Lower lobe of right lung (tissue), 2 donors: ENCODE data around the gene GAB3. TPM values are rescaled to one million over a fixed set of nuclear protein-coding genes. Genes with fewer than 3 reads are reported as not detected.

Source experiments
- ATAC-seq, 2 donors: fragments of 200-7000 bp; cut with Tn5 transposase; one replicate each; pipeline ENCODE4 v1.9.1; 2020 to 2022; ENCODE audit warnings: mild to moderate bottlenecking in 2 of 2, moderate library complexity in 2 of 2
- DNase-seq: peaks from one replicate; pipeline ENCODE4 v3.0.0-alpha.2; 2020
- H3K27ac ChIP-seq: fragments of 200-600 bp; one replicate; pipeline ENCODE4 v1.8.0; 2022
- H3K27me3 ChIP-seq: fragments of 200-600 bp; one replicate; pipeline ENCODE4 v1.8.0; 2022; ENCODE audit warnings: low read depth
- H3K36me3 ChIP-seq: fragments of 200-600 bp; one replicate; pipeline ENCODE4 v1.8.0; 2022; ENCODE audit warnings: mild to moderate bottlenecking
- H3K4me1 ChIP-seq: fragments of 200-600 bp; one replicate; pipeline ENCODE4 v1.8.0; 2022
- H3K4me3 ChIP-seq: fragments of 200-600 bp; one replicate; pipeline ENCODE4 v1.8.0; 2022; ENCODE audit warnings: mild to moderate bottlenecking
- H3K9me3 ChIP-seq: fragments of 200-600 bp; one replicate; pipeline ENCODE4 v1.8.0; 2022
- CTCF ChIP-seq: fragments of 200-600 bp; IDR thresholded peaks from one replicate; pipeline ENCODE4 v1.8.0; 2022; ENCODE audit warnings: antibody characterized with exemption, mild to moderate bottlenecking
- intact Hi-C: fragments of 100-400 bp; cut with DNase I; formaldehyde crosslinking; loops from one replicate; pipeline ENCODE4 v1.11.0; 2022
- total RNA-seq: library from RNA; stranded (reverse); fragmentation: NEBNext Ultra II Directional; extraction: Animal tissue kit (Norgen Biotek cat#: 25700); gene quantifications from one replicate; pipeline ENCODE4 v1.2.1, GENCODE V29; 2021
- donor health status: DM: no; HTN: yes; CAD: no; lungs with severe emphysema.

GAB3 gene
- total RNA-seq, 1 donor from 2014 or later, result 17.4 TPM

GRCh38 chrX:154731184-154731583 is 19.7 kb downstream of the GAB3 start:
- ATAC-seq (no peak), DNase-seq (no peak)
- Histone ChIP-seq H3K9me3 (no peaks in the 10 kb centered on the region), H3K27ac (peak overlapping the region; percentile 83), H3K27me3 (no peaks in the 10 kb centered on the region), H3K4me1 (peaks cover 98% of the 10 kb centered on the region), H3K36me3 (no peaks in the 10 kb centered on the region), H3K4me3 (no peak overlapping the region)
- intact Hi-C loops, result no loop called here
- no peak for TF ChIP-seq CTCF

DNA sequence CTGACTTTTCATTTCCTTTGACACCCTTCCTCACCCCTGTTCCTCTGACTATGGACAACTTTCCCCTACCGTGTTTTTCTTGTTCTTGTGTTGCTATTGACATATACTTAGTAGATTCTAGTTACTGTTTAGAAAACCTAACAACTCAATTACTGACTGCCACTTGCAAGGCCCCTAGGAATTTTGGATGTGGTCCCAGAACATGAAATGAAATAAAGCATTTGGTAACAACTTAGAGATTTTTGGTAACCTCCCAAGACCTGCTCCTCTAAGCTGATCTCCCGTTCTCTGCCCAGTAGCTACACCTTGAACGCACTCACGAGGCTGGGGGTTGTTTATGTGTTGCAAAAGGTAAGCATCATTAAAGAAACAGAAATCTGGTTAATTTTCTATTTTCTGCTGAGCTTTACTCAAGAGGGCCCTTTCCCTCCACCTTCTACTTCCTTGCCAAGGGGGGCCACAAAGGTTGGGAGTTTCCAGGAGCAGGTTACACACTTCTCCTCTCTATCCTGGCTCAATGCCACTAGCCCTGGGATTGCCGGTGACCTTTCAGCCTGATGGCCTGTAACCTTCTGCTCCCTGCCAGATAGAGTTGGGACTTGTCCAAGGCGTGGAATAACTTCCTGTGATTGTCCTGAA is 20.5 kb downstream of the GAB3 start:
- ATAC-seq (peak; percentile 78 to 80), DNase-seq (peak; percentile 47)
- Histone ChIP-seq H3K27me3 (no peaks in the 10 kb centered on the region), H3K27ac (peak overlapping the region; percentile 83), H3K36me3 (no peaks in the 10 kb centered on the region), H3K9me3 (no peaks in the 10 kb centered on the region), H3K4me3 (no peak overlapping the region), H3K4me1 (peaks cover 96% of the 10 kb centered on the region)
- intact Hi-C loops, result no loop called here
- no peak for TF ChIP-seq CTCF

GRCh38 chrX:154729439-154729838 is 21.4 kb downstream of the GAB3 start:
- Histone ChIP-seq H3K4me3 (no peak overlapping the region), H3K4me1 (peaks cover 95% of the 10 kb centered on the region), H3K36me3 (no peaks in the 10 kb centered on the region), H3K9me3 (no peaks in the 10 kb centered on the region), H3K27ac (peak overlapping the region; percentile 83), H3K27me3 (no peaks in the 10 kb centered on the region)
- no peak for TF ChIP-seq CTCF
- DNase-seq, result no peak
- no peak for ATAC-seq
- intact Hi-C loops, result no loop called here

DNA sequence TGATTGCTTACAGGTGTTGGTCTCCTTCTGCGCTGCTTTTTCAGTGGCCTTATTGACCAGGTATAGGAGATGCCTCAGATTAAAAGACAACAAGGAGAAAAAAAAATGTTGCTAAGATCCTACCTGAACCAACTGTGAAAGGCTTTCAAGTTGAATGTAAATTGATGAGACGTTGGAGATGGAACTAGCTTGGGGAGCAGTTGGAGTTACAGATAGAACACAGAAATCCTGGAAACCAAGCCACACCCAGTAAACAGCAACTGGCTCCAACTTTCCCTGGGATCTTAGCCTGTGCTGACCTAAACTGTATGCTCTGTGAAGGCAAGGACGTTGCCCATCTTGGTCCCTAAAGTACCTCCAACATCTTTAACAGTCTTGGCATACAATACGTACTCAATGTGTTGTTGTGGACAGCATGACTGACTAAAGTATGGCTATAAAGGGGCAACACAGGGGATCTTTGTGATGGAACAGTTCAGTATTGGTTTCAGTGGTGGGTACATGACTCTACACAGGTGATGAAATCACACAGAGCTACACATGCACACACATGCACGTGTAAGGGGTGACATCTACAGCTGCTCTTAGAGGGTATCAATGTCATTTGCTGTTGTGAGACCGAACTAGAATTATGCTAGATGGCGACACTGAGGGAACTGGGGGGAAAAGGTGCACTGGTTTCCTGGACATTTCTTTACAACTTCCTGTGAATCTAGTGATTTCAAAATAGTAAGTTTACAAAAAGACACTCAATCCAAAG is 22.3 kb downstream of the GAB3 start:
- no peaks in the 10 kb centered on the region for H3K27me3 ChIP-seq
- DNase-seq (no peak), ATAC-seq (no peak)
- no peaks in the 10 kb centered on the region for H3K36me3 ChIP-seq
- no peak for TF ChIP-seq CTCF
- intact Hi-C loops, result no loop called here
- no peaks in the 10 kb centered on the region for H3K9me3 ChIP-seq
- H3K27ac ChIP-seq, result peak overlapping the region; percentile 83
- no peak overlapping the region for H3K4me3 ChIP-seq
- H3K4me1 ChIP-seq, result peaks cover 93% of the 10 kb centered on the region

- no peaks in the 10 kb centered on the region for H3K27me3 ChIP-seq
- peak overlapping the region; percentile 83 for H3K27ac ChIP-seq
- no peak for TF ChIP-seq CTCF
- ATAC-seq (peak in 1 of 2 donors; percentile 47), DNase-seq (peak; percentile 51)
- intact Hi-C loops, result no loop called here
- H3K4me1 ChIP-seq, result peaks cover 86% of the 10 kb centered on the region
- H3K36me3 ChIP-seq, result no peaks in the 10 kb centered on the region
- H3K9me3 ChIP-seq, result no peaks in the 10 kb centered on the region
- no peak overlapping the region for H3K4me3 ChIP-seq
Observed at GRCh38 chrX:154727871-154728270, 23.0 kb downstream of the GAB3 start.
